Effector memory CD4-positive, alpha-beta T cell (primary cell): ENCODE results near the gene OR7D2.
"Not testable (repeated sequence)": the region's sequence is repeated elsewhere in the genome, so short reads cannot be mapped to it uniquely, and the experiment has no call there.

Experiments used
- DNase-seq, 3 donors: peaks; one replicate each; pipeline ENCODE4 v3.0.0-alpha.2; 2020
- H3K27ac ChIP-seq: 2 replicates; pipeline ENCODE4 v1.7.0; 2013; ENCODE audit warnings: mild to moderate bottlenecking, low read length, moderate library complexity; ENCODE audit not compliant: insufficient read depth, poor library complexity, severe bottlenecking
- H3K27me3 ChIP-seq: replicated peaks from 2 replicates; pipeline ENCODE4 v1.7.0; 2013; ENCODE audit warnings: mild to moderate bottlenecking, low read length; ENCODE audit not compliant: insufficient read depth, control insufficient read depth, poor library complexity, severe bottlenecking
- H3K36me3 ChIP-seq: 2 replicates; pipeline ENCODE4 v1.7.0; 2013; ENCODE audit warnings: mild to moderate bottlenecking, low read length, moderate library complexity; ENCODE audit not compliant: control insufficient read depth, insufficient read depth
- H3K4me1 ChIP-seq: 2 replicates; pipeline ENCODE4 v1.7.0; 2013; ENCODE audit warnings: low read length, mild to moderate bottlenecking; ENCODE audit not compliant: control insufficient read depth, insufficient read depth, poor library complexity, severe bottlenecking
- H3K4me3 ChIP-seq: 2 replicates; pipeline ENCODE4 v1.7.0; 2013; ENCODE audit warnings: low read length, low read depth, mild to moderate bottlenecking; ENCODE audit not compliant: insufficient read depth, poor library complexity, severe bottlenecking
- H3K9me3 ChIP-seq: 2 replicates; pipeline ENCODE4 v1.7.0; 2013; ENCODE audit warnings: mild to moderate bottlenecking, low read length, moderate library complexity; ENCODE audit not compliant: control insufficient read depth

The OR7D2 gene

DNA sequence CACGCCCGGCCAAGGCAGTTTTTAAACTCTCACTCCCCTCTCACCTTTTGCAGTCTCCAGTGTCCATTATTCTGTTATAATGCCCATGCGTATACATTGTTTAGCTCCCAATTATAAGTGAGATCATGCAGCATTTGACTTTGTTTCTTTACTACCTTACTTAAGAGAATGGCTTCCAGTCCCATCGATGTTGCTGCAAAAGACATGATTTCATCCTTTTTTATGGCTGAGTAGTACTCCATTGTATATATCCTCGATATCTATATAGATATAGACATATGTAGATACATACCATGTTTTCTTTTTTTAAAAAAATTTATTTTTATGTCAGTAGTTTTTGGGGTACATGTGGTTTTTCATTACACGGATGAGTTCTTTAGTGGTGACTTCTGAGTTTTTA, 8.4 kb downstream of the OR7D2 start:
- DNase-seq: no peak
- no peaks in the 10 kb centered on the region for H3K4me1 ChIP-seq
- H3K36me3 ChIP-seq: no peaks in the 10 kb centered on the region
- no peaks in the 10 kb centered on the region for H3K27me3 ChIP-seq
- no peak overlapping the region for H3K27ac ChIP-seq
- H3K9me3 ChIP-seq: no peaks in the 10 kb centered on the region
- no peak overlapping the region for H3K4me3 ChIP-seq

DNA sequence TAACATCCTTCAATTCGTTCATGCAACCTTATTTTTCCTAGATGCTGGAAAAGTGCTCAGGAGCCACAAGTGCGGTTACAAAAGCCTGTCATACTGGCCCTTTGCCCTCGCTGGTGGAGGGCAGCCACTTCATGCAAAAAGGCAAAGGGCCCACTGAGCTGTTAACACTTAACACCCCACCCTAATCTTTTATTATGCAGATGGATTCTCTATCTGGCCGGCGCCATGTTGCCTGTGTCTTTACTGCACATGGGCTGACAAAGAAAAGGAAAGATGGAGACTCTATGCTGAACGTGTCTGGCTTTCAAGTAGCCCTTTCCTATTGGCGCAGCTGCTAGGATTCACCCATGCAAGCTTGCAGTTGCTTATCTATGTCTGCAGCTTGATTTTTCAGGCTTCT, 10.8 kb downstream of the OR7D2 start:
- no peaks in the 10 kb centered on the region for H3K27me3 ChIP-seq
- no peak for DNase-seq
- no peaks in the 10 kb centered on the region for H3K9me3 ChIP-seq
- no peaks in the 10 kb centered on the region for H3K36me3 ChIP-seq
- no peaks in the 10 kb centered on the region for H3K4me1 ChIP-seq
- no peak overlapping the region for H3K4me3 ChIP-seq
- H3K27ac ChIP-seq: no peak overlapping the region

DNA sequence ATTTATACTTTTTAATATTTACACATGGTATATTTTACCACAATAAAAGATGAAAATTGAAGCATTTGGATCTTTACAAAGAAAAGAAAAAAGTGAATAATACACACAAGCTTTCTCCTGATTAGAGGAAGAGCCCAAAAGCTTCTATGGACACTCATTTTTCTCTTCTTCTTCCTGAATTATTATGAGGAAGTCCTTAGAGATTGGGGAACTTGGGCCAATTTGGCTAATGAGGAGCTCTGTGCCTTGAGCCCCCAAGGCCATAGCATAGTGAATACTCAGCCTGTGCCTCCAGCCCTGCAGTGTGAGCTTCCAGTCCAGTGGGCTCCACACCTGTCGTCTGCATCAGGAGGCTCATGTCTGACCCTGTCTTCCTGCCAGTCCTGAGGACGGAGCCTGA, 19.3 kb downstream of the OR7D2 start:
- not testable (repeated sequence) for H3K27ac ChIP-seq, H3K4me3 ChIP-seq, H3K4me1 ChIP-seq, H3K36me3 ChIP-seq, H3K27me3 ChIP-seq, H3K9me3 ChIP-seq, DNase-seq

DNA sequence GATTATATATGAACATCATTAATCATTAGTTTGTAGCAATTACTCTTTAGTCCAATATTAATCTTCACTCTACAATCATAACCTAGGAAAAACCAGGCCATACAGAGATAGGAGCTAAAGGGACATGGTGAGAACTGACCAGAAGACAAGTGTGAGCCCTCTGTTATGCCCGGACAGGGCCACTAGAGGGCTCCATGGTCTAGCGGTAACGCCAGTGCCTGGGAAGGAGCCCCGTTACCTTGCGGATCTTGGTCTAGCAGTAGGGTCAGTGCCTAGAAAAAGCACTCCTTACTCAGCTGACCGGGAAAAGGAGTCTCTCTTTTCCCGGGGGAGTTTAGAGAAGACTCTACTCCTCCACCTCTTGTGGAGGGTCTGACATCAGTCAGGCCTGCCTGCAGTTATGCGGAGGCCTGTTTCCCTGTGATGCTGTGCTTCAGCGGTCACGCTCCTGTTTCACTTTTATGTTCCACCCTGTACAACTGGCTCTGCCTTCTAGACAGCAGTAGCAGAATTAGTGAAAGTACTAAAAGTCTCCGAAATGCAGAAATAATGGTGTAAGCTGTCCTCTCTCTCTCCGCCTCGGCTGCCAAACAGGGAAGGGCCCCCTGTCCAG, 26.8 kb downstream of the OR7D2 start:
- H3K4me3 ChIP-seq: no peak overlapping the region
- no peaks in the 10 kb centered on the region for H3K27me3 ChIP-seq
- DNase-seq: peak; percentile 21 to 47 (median 24)
- no peak overlapping the region for H3K27ac ChIP-seq
- H3K9me3 ChIP-seq: no peaks in the 10 kb centered on the region
- no peaks in the 10 kb centered on the region for H3K36me3 ChIP-seq
- H3K4me1 ChIP-seq: no peaks in the 10 kb centered on the region

DNA sequence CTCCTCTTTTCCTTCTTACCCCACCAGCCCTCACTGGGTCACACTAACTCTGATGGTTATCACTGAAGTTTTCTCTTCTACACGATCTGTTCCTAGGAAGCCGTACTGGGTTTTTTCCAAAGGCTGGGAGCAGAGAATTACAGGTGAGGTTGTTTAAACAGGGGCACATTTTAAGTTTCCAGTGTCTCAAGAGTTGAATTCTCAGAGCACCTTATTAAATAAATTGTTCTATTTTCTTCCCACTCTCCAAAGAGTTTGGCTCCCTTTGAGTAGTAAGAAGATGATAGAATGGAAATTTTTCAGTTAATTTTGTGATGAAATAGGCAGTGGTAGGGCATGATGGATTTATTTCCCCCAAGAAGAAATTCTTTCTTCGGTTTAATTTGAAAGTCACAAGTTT, 40.7 kb downstream of the OR7D2 start, which contains the start of gene OR7D4:
Gene OR7D4 (minus strand): TSS at position 101 of the 400 bp plus-strand sequence. CDS start 4,752 bp downstream, outside the sequence.
- no peaks in the 10 kb centered on the region for H3K4me1 ChIP-seq
- H3K27me3 ChIP-seq: no peaks in the 10 kb centered on the region
- no peak for DNase-seq
- no peak within 1 kb of the TSS for H3K4me3 ChIP-seq
- H3K9me3 ChIP-seq: no peaks in the 10 kb centered on the region
- no peaks in the 10 kb centered on the region for H3K36me3 ChIP-seq
- no peak within 1 kb of the TSS for H3K27ac ChIP-seq
